Activated gamma-delta T cell treated with Interleukin-2 at 50 U/mL for 16 hours (primary cell): ENCODE data around the gene SOSTDC1.
"Not testable (repeated sequence)": the region's sequence is repeated elsewhere in the genome, so short reads cannot be mapped to it uniquely, and the experiment has no call there.

Experiments used
- DNase-seq: peaks from one replicate; pipeline ENCODE4 v3.0.0-alpha.2; 2020

The SOSTDC1 gene

GRCh38 chr7:16465469-16466361, at the start of gene SOSTDC1:
SOSTDC1 (minus strand) TSS chr7:16465738; CDS start chr7:16465668, 70 bp downstream.
- no peak for DNase-seq

GRCh38 chr7:16514729-16515128, 49.2 kb upstream of the SOSTDC1 start:
- DNase-seq: no peak

- DNase-seq: no peak
Measured at GRCh38 chr7:16514271-16514670, 48.7 kb upstream of the SOSTDC1 start.

GRCh38 chr7:16512097-16512496, 46.6 kb upstream of the SOSTDC1 start:
- no peak for DNase-seq

GRCh38 chr7:16511314-16511713, 45.8 kb upstream of the SOSTDC1 start:
- no peak for DNase-seq

GRCh38 chr7:16509829-16510228, 44.3 kb upstream of the SOSTDC1 start:
- DNase-seq: no peak

GRCh38 chr7:16506422-16506821, 40.9 kb upstream of the SOSTDC1 start:
- not testable (repeated sequence) for DNase-seq

- no peak for DNase-seq
Measured at GRCh38 chr7:16504019-16504418, 38.5 kb upstream of the SOSTDC1 start.

- DNase-seq: no peak
Measured at GRCh38 chr7:16502303-16502702, 36.8 kb upstream of the SOSTDC1 start.

GRCh38 chr7:16498122-16498521, 32.6 kb upstream of the SOSTDC1 start:
- no peak for DNase-seq

- no peak for DNase-seq
Measured at GRCh38 chr7:16494955-16495719, 29.6 kb upstream of the SOSTDC1 start.

- DNase-seq: no peak
Measured at GRCh38 chr7:16494551-16494950, 29.0 kb upstream of the SOSTDC1 start.

- DNase-seq: no peak
Measured at GRCh38 chr7:16493266-16493665, 27.7 kb upstream of the SOSTDC1 start.

GRCh38 chr7:16492513-16493062, 27.1 kb upstream of the SOSTDC1 start:
- DNase-seq: no peak

GRCh38 chr7:16491148-16491547, 25.6 kb upstream of the SOSTDC1 start:
- DNase-seq: no peak

GRCh38 chr7:16484453-16485158, 19.1 kb upstream of the SOSTDC1 start:
- no peak for DNase-seq

GRCh38 chr7:16479591-16479990, 14.1 kb upstream of the SOSTDC1 start:
- no peak for DNase-seq

- no peak for DNase-seq
Measured at GRCh38 chr7:16479161-16479560, 13.6 kb upstream of the SOSTDC1 start.

- no peak for DNase-seq
Measured at GRCh38 chr7:16471933-16472332, 6.4 kb upstream of the SOSTDC1 start.

- DNase-seq: no peak
Measured at GRCh38 chr7:16463949-16464715, 1.4 kb downstream of the SOSTDC1 start.

- DNase-seq: no peak
Measured at GRCh38 chr7:16463520-16463919, 2.0 kb downstream of the SOSTDC1 start.

GRCh38 chr7:16462431-16462889, 3.1 kb downstream of the SOSTDC1 start:
- DNase-seq: no peak
